Measurements from ENCODE around the gene CR1.
"Not testable (repeated sequence)": the region's sequence is repeated elsewhere in the genome, so short reads cannot be mapped to it uniquely, and the experiment has no call there.

Gene CR1

DNA sequence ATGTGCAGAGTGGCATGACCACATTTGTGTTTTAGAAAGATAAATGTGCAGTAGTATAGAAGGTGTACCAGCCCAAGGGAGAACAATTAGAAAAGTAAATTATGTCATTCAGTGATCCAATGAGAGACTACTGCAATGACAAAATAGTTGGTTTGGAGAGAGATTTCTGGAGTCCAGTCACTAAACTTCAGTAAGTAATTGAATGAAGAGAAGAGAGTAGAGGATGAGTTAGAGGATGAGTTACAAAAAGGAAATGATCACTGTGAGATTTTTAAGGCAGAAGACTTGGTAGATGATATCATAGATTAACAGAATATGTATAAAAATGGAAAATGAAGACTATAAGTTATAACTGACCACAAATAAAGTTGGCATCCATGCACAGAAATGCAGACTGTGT is 33.4 kb upstream of the CR1 start:
- no peak for DNase-seq (ENCODE audit: low read depth, low spot score)
- Histone ChIP-seq H3K9ac (ENCODE audit: insufficient read length) (no peak overlapping the region), H3K36me3 (ENCODE audit: insufficient read depth, low read length) (no peaks in the 10 kb centered on the region), H3K4me3 (no peak overlapping the region), H3K9me3 (ENCODE audit: low read depth, low read length) (no peaks in the 10 kb centered on the region), H3K27ac (no peak overlapping the region)
- TF ChIP-seq EZH2 (IDR thresholded peaks at IDR 0.05) (no peak), POLR2AphosphoS5 (IDR thresholded peaks at IDR 0.05; ENCODE audit: borderline replicate concordance, low read depth, low read length) (no peak), FOXP2 (optimal IDR thresholded peaks at IDR 0.05; ENCODE audit: control extremely low read depth, extremely low read length, insufficient read depth) (no peak)

DNA sequence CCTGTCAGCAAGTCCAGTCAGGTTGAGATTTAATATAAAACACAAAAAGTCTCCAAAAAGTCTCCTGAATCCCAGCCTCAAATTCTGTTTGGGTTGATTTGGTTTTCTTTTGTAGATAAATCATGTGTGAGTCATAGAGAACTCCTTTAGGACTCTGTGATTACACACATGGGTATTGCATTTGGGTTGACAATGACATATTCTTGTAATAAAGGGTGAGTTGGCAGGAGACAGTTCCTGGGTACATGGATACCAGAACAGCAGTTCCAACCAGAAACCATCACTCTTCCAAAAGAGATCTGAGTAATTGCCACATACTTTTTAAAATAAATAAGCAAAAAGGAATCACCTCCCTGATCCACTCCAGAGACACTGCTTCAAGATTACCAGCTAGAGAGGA is 32.9 kb upstream of the CR1 start:
- Histone ChIP-seq H3K9ac (ENCODE audit: insufficient read length) (no peak overlapping the region), H3K36me3 (ENCODE audit: insufficient read depth, low read length) (no peaks in the 10 kb centered on the region), H3K27ac (no peak overlapping the region), H3K4me3 (no peak overlapping the region), H3K9me3 (ENCODE audit: low read depth, low read length) (no peaks in the 10 kb centered on the region)
- TF ChIP-seq FOXP2 (optimal IDR thresholded peaks at IDR 0.05; ENCODE audit: control extremely low read depth, extremely low read length, insufficient read depth) (no peak), POLR2AphosphoS5 (IDR thresholded peaks at IDR 0.05; ENCODE audit: borderline replicate concordance, low read depth, low read length) (no peak), EZH2 (IDR thresholded peaks at IDR 0.05) (no peak)
- no peak for DNase-seq (ENCODE audit: low read depth, low spot score)

DNA sequence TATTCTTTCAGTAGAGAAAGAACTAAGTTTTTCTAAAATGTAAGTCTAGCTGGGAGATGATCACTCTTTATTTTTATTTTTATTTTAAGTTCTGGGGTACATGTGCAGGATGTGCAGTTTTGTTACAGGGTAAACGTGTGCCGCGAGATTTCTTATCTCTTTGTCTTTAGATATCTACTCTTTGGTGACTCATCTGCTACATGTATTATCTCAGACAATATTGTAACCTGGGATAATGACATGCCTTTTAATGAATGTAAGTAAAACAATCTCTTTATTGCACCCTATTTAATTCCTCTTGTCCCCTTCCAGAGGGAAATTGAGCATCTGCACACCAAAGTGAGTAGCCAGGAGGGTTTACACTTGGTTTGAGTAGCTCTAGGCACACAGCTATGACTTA is 32.4 kb upstream of the CR1 start:
- TF ChIP-seq EZH2 (IDR thresholded peaks at IDR 0.05): no peak
- no peak for TF ChIP-seq FOXP2 (optimal IDR thresholded peaks at IDR 0.05; ENCODE audit: control extremely low read depth, extremely low read length, insufficient read depth)
- TF ChIP-seq POLR2AphosphoS5 (IDR thresholded peaks at IDR 0.05; ENCODE audit: borderline replicate concordance, low read depth, low read length): no peak
- Histone ChIP-seq H3K4me3 (no peak overlapping the region), H3K9ac (ENCODE audit: insufficient read length) (no peak overlapping the region), H3K27ac (no peak overlapping the region), H3K36me3 (ENCODE audit: insufficient read depth, low read length) (no peaks in the 10 kb centered on the region), H3K9me3 (ENCODE audit: low read depth, low read length) (no peaks in the 10 kb centered on the region)
- no peak for DNase-seq (ENCODE audit: low read depth, low spot score)

DNA sequence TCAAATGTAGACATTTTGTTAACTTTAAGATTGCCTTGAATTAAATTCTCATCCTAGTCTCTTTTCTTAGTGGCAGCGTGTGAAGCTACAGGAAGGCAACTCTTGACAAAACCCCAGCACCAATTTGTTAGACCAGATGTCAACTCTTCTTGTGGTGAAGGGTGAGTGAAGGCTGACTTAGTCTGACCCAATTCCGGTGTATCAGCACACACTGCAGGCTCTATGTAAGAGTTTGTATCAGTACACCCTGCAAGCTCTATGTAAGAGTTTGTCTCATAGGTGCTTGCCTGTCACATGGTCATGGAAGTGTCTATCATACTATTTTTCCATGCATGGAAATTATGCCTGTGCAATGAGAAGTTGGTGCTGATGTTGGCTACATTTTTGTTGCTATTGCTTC is 25.0 kb upstream of the CR1 start:
- Histone ChIP-seq H3K27ac (no peak overlapping the region), H3K36me3 (ENCODE audit: insufficient read depth, low read length) (no peaks in the 10 kb centered on the region)

DNA sequence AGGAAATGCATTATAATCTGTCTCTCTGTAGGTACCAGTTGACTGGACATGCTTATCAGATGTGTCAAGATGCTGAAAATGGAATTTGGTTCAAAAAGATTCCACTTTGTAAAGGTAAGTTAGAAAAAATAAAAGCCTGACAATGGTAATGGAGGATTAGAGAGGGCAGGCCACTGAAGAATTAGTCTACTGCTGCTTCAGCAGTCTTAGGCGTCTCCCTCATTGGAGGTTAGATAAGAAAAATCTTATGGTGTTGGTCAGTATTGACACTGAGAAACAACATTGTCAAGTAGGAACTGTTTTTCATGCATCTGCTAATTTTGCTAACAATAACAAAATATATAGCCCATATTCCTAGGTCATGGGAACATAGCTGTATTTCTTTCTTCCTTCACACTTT is 21.7 kb upstream of the CR1 start:
- DNase-seq (ENCODE audit: low read depth, low spot score): no peak
- H3K9me3 ChIP-seq (ENCODE audit: low read depth, low read length): no peaks in the 10 kb centered on the region
- H3K4me3 ChIP-seq: no peak overlapping the region
- H3K9ac ChIP-seq (ENCODE audit: insufficient read length): no peak overlapping the region
- no peak overlapping the region for H3K27ac ChIP-seq
- H3K36me3 ChIP-seq (ENCODE audit: insufficient read depth, low read length): no peaks in the 10 kb centered on the region
- TF ChIP-seq EZH2 (IDR thresholded peaks at IDR 0.05): no peak
- TF ChIP-seq FOXP2 (optimal IDR thresholded peaks at IDR 0.05; ENCODE audit: control extremely low read depth, extremely low read length, insufficient read depth): no peak

More for the DNA sequence above, 25.0 kb upstream of the CR1 start:
- TF ChIP-seq EZH2 (IDR thresholded peaks at IDR 0.05): no peak
- no peak for TF ChIP-seq FOXP2 (optimal IDR thresholded peaks at IDR 0.05; ENCODE audit: control extremely low read depth, extremely low read length, insufficient read depth)
- no peak for TF ChIP-seq POLR2AphosphoS5 (IDR thresholded peaks at IDR 0.05; ENCODE audit: borderline replicate concordance, low read depth, low read length)
- Histone ChIP-seq H3K4me3 (no peak overlapping the region), H3K9me3 (ENCODE audit: low read depth, low read length) (no peaks in the 10 kb centered on the region), H3K9ac (ENCODE audit: insufficient read length) (no peak overlapping the region)
- no peak for DNase-seq (ENCODE audit: low read depth, low spot score)

DNA sequence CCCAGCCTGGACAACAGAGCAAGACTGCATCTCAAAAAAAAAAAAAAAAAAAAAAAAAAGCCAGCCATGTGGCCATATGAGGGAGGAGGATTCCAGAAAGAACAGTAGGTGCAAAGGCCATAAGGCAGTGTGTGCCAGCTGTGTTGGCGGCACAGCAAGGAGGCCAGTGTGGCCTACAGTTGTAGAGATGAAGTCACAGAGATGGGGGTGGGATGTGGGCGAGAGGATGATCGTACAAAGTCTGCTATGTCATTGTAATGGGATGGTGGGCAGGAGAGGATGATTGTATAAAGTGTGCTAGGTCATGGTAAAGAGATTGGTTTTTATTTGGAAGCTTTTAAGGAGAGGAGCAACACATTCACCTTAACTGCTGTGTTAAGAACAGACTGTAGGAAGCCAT is 9.8 kb upstream of the CR1 start:
- Histone ChIP-seq H3K36me3 (ENCODE audit: insufficient read depth, low read length) (no peaks in the 10 kb centered on the region), H3K4me3 (no peak overlapping the region), H3K9ac (ENCODE audit: insufficient read length) (no peak overlapping the region), H3K27ac (no peak overlapping the region), H3K9me3 (ENCODE audit: low read depth, low read length) (no peaks in the 10 kb centered on the region)
- no peak for DNase-seq (ENCODE audit: low read depth, low spot score)
- TF ChIP-seq POLR2AphosphoS5 (IDR thresholded peaks at IDR 0.05; ENCODE audit: borderline replicate concordance, low read depth, low read length): no peak
- no peak for TF ChIP-seq EZH2 (IDR thresholded peaks at IDR 0.05)
- TF ChIP-seq FOXP2 (optimal IDR thresholded peaks at IDR 0.05; ENCODE audit: control extremely low read depth, extremely low read length, insufficient read depth): no peak

DNA sequence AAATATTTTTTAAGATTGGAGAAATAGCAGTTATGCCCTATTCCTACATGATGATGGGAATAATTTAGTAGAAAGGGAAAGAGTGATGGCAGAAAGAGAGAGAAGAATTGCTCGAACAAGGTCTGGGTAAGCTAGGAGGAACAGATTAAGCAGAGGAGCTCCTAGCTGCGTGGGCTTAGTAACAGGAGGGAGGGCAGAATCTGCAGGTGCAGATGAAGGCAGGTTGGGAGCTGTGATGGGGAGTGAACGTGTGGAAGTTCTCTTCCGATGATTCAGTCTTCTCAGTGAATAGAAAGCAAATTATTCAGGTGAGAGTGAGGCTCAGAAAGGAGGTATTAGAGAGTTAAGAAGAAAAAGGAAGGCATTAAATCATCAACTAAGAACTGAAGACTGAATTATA is 8.3 kb upstream of the CR1 start:
- no peaks in the 10 kb centered on the region for H3K36me3 ChIP-seq (ENCODE audit: insufficient read depth, low read length)
- H3K4me3 ChIP-seq: no peak overlapping the region
- H3K27ac ChIP-seq: no peak overlapping the region
- H3K9me3 ChIP-seq (ENCODE audit: low read depth, low read length): no peaks in the 10 kb centered on the region
- no peak for TF ChIP-seq FOXP2 (optimal IDR thresholded peaks at IDR 0.05; ENCODE audit: control extremely low read depth, extremely low read length, insufficient read depth)
- DNase-seq (ENCODE audit: low read depth, low spot score): no peak
- H3K9ac ChIP-seq (ENCODE audit: insufficient read length): no peak overlapping the region

DNA sequence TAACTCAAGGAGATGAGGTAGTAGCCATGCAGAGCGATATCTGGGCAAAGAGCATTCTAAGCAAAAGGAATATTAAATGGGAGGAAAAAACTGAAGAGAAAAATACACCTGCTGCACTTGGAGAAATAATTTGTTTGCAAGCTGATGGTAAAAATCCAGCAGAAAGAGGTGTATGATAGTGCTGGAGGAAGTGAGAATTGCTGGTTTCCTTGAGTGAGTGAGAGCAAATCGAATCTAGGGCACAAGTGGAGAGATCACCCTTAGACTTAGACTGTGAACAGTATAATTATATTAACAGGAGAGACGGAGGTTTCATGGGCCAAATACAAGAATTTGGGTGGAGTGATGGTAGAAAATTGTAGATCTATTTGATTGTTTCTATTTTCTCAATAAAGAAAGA is 2.7 kb upstream of the CR1 start:
- H3K9ac ChIP-seq (ENCODE audit: insufficient read length): no peak overlapping the region
- no peak overlapping the region for H3K4me3 ChIP-seq
- no peak overlapping the region for H3K27ac ChIP-seq
- H3K9me3 ChIP-seq (ENCODE audit: low read depth, low read length): no peaks in the 10 kb centered on the region
- TF ChIP-seq EZH2 (IDR thresholded peaks at IDR 0.05): no peak
- no peak for TF ChIP-seq POLR2AphosphoS5 (IDR thresholded peaks at IDR 0.05; ENCODE audit: borderline replicate concordance, low read depth, low read length)
- TF ChIP-seq FOXP2 (optimal IDR thresholded peaks at IDR 0.05; ENCODE audit: control extremely low read depth, extremely low read length, insufficient read depth): no peak
- no peak for DNase-seq (ENCODE audit: low read depth, low spot score)
- H3K36me3 ChIP-seq (ENCODE audit: insufficient read depth, low read length): no peaks in the 10 kb centered on the region

DNA sequence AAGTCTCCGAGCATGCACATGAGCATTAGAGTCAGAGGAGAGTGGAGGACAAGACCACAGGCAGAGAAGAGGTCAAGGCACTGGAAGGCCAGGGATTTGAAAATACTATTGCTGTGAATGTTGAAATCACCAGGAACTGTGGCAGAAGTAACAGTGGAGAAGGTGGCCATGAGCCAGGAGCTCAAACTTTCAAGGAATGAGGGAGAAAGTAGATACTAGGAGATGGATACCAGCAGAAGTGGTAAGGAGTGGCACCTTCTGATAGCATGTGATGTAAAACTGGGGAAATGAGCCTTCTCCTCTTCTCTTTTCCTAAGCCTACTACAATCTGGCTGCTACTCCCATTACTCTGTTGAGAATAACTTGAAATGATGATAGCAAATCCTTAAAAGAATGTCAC is 1.8 kb upstream of the CR1 start:
- TF ChIP-seq EZH2 (IDR thresholded peaks at IDR 0.05) (no peak), FOXP2 (optimal IDR thresholded peaks at IDR 0.05; ENCODE audit: control extremely low read depth, extremely low read length, insufficient read depth) (no peak), POLR2AphosphoS5 (IDR thresholded peaks at IDR 0.05; ENCODE audit: borderline replicate concordance, low read depth, low read length) (no peak)
- H3K9me3 ChIP-seq (ENCODE audit: low read depth, low read length): no peaks in the 10 kb centered on the region
- H3K36me3 ChIP-seq (ENCODE audit: insufficient read depth, low read length): no peaks in the 10 kb centered on the region
- H3K4me3 ChIP-seq: no peak overlapping the region
- H3K27ac ChIP-seq: no peak overlapping the region
- H3K9ac ChIP-seq (ENCODE audit: insufficient read length): no peak overlapping the region
- DNase-seq (ENCODE audit: low read depth, low spot score): no peak

DNA sequence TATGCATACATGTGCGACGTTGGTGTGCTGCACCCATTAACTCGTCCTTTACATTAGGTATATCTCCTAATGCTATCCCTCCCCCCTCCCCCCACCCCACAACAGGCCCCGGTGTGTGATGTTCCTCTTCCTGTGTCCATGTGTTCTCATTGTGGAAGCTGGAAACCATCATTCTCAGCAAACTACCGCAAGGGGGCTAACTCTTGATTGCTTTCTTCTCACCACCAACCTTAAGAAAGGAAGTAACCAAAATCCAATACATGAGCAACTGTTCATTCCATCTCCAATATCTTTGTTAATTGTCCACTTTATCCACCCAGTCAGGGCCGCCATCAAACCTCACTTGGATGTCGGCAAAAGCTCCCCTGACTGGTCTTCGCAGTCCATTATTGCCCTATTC is 676 bp upstream of the CR1 start:
- H3K9me3 ChIP-seq (ENCODE audit: low read depth, low read length); H3K27ac ChIP-seq; H3K4me3 ChIP-seq; H3K36me3 ChIP-seq (ENCODE audit: insufficient read depth, low read length); DNase-seq (ENCODE audit: low read depth, low spot score); H3K9ac ChIP-seq (ENCODE audit: insufficient read length): not testable (repeated sequence)

All from SK-N-MC (cell line).